Transverse colon (tissue), 4 donors: ENCODE data around the gene NTN3. TPM values are rescaled to one million over a fixed set of nuclear protein-coding genes. Genes with fewer than 3 reads are reported as not detected.

ENCODE experiments used
- DNase-seq: peaks from one replicate; pipeline ENCODE4 v3.0.0-alpha.2; 2019
- H3K27ac ChIP-seq, 4 donors: fragments of 200-600 bp; sonication (generic); 2 replicates each; pipeline ENCODE4 v1.5.1; 2016 to 2018; ENCODE audit warnings: inconsistent platforms in 4 of 4
- H3K27me3 ChIP-seq: fragments of 200-600 bp; sonication (generic); 2 replicates; pipeline ENCODE4 v1.5.1; 2017; ENCODE audit warnings: inconsistent platforms
- H3K36me3 ChIP-seq, 4 donors: fragments of 200-600 bp; sonication (generic); 2 replicates each; pipeline ENCODE4 v1.5.1; 2017 to 2019; ENCODE audit warnings: inconsistent platforms in 4 of 4
- H3K4me1 ChIP-seq, 4 donors: fragments of 200-600 bp; sonication (generic); 2 replicates each; pipeline ENCODE4 v1.5.1; 2017 to 2020; ENCODE audit warnings: inconsistent platforms in 4 of 4
- H3K4me3 ChIP-seq, 4 donors: fragments of 200-600 bp; sonication (generic); 1 replicate in 1 of 4; 2 replicates in 3 of 4; pipeline versions ENCODE4 v1.5.1 to v1.6.1; 2017 to 2019; ENCODE audit warnings: inconsistent platforms in 4 of 4
- H3K9me3 ChIP-seq, 2 donors: fragments of 200-600 bp; sonication (generic); 2 replicates each; pipeline ENCODE4 v1.5.1; 2017 to 2019; ENCODE audit warnings: inconsistent platforms in 2 of 2
- EP300 ChIP-seq: sonication (generic); formaldehyde crosslinking; IDR thresholded peaks from one replicate; pipeline ENCODE4 v1.6.1; 2017; ENCODE audit warnings: antibody characterized with exemption, low read depth
- POLR2A ChIP-seq: fragments of 450-650 bp; IDR thresholded peaks from one replicate; pipeline ENCODE4 v1.6.1; 2016; ENCODE audit warnings: antibody characterized with exemption, mild to moderate bottlenecking, moderate library complexity
- POLR2AphosphoS5 ChIP-seq, 3 donors: sonication (generic); formaldehyde crosslinking; IDR thresholded peaks; one replicate each; pipeline ENCODE4 v1.6.1; 2016; ENCODE audit warnings: antibody characterized with exemption in 3 of 3
- WGBS, 2 donors: methylation state at CpG; one replicate each; pipeline ENCODE4 v1.1.5; 2018; ENCODE audit warnings: low coverage in 1 of 2; 5-methylcytosine and 5-hydroxymethylcytosine counted together
- in situ Hi-C, 4 donors: fragments of 200-750 bp; cut with MboI; loops; one replicate each; pipeline versions ENCODE4 v1.15.0 to v1.15.1; 2017; ENCODE audit warnings: low sequenced_read_pairs in 3 of 4, low pct_ligation_motif_present in 1 of 4, low pct_unique_long_range_greater_than_20kb in 1 of 4
- intact Hi-C: fragments of 100-400 bp; cut with DNase I; formaldehyde crosslinking; loops from one replicate; pipeline ENCODE4 v1.15.1; 2023; ENCODE audit warnings: low total_unique reads
- total RNA-seq, 4 donors: library from RNA; depleted of rRNA; stranded (reverse); fragments of >200 nt; gene quantifications; one replicate each; pipeline ENCODE4 v1.1.0, GENCODE V29; 2016
- TF ChIP-seq, protein P1 (sequence below), 5 experiments: fragments of 200-600 bp in 3 of 5; fragments of 450-650 bp in 2 of 5; sonication (generic) in 3 of 5; IDR thresholded peaks; 1 replicate in 2 of 5; 2 replicates in 3 of 5; pipeline ENCODE4 v1.5.1; 2016 to 2017; ENCODE audit warnings: antibody characterized with exemption in 5 of 5, inconsistent platforms in 3 of 5, mild to moderate bottlenecking in 2 of 5, moderate library complexity in 1 of 5

The NTN3 gene
- total RNA-seq, 4 donors from 2014 or later, result not detected

DNA sequence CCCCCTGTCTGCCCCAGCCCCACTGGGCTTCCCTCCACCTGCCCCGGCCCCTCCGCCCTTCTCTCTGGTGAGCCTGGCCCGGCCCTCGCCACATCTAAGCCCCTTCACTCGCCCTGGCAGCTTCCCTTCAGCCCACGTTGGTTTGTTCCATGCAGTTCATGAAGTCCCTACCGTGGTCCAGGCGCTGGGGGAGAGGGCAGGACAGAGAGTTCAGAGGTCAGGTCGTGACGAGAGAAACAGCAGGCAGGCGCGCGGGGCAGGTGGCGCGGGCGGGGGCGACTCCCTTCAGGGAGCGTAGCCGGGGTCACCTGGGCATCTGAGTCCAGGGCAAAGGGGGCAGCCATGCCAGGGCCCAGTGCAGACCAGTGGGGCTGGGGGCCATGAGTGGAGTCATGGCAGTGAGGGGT lies 20.1 kb upstream of the NTN3 start:
- peaks cover 0 to 8% (median 0%) of the 10 kb centered on the region in 4 donors for H3K36me3 ChIP-seq

DNA sequence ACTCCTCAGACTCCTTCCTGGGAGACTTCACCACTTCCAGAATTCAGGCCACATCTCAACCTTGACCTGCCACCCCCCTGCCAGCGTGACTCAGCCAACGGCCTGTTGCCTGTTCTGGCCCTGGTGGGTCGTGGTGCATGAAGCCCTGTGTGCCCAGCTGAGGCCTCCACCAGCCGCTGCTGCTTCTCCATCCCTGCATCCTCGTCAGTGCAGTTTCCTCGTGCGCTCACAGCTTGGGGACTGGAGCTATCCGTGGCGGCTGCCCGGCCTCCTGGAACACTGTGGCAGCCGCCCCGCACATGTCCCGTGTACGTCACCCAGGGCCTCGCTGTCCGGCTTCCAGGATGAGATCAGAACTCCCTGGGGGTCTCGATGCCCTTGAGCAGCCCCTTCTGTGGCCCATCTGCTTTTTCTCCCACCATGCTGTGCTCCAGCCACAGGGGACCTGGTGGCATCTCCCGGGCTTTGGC lies 19.2 kb upstream of the NTN3 start:
- 95% methylated on average over 18 of the region's 18 CpGs; no CpG with 5 or more reads in 1 of the 2 donors for WGBS, 2 donors
- intact Hi-C loops, result no loop called here
- H3K9me3 ChIP-seq, result no peaks in the 10 kb centered on the region
- no peak overlapping the region for H3K4me3 ChIP-seq
- peaks cover 0 to 6% (median 0%) of the 10 kb centered on the region in 4 donors for H3K36me3 ChIP-seq
- no peak overlapping the region for H3K27ac ChIP-seq
- TF ChIP-seq POLR2AphosphoS5 (IDR thresholded peaks at IDR 0.05) (no peak), EP300 (no peak), POLR2A (no peak)
- TF ChIP-seq, protein P1, sequence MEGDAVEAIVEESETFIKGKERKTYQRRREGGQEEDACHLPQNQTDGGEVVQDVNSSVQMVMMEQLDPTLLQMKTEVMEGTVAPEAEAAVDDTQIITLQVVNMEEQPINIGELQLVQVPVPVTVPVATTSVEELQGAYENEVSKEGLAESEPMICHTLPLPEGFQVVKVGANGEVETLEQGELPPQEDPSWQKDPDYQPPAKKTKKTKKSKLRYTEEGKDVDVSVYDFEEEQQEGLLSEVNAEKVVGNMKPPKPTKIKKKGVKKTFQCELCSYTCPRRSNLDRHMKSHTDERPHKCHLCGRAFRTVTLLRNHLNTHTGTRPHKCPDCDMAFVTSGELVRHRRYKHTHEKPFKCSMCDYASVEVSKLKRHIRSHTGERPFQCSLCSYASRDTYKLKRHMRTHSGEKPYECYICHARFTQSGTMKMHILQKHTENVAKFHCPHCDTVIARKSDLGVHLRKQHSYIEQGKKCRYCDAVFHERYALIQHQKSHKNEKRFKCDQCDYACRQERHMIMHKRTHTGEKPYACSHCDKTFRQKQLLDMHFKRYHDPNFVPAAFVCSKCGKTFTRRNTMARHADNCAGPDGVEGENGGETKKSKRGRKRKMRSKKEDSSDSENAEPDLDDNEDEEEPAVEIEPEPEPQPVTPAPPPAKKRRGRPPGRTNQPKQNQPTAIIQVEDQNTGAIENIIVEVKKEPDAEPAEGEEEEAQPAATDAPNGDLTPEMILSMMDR (IDR thresholded peaks at IDR 0.05), result no peak
- no peaks in the 10 kb centered on the region for H3K4me1 ChIP-seq
- no peaks in the 10 kb centered on the region for H3K27me3 ChIP-seq
- no peak for DNase-seq
- in situ Hi-C loops, result no loop called here

More for the DNA sequence above, 20.1 kb upstream of the NTN3 start:
- in situ Hi-C loops, result no loop called here
- no peaks in the 10 kb centered on the region for H3K9me3 ChIP-seq
- no peak overlapping the region for H3K4me3 ChIP-seq
- intact Hi-C loops, result no loop called here
- 93 to 100% methylated on average over 3 to 19 of the region's 19 CpGs for WGBS, 2 donors
- H3K27ac ChIP-seq, result no peak overlapping the region
- no peaks in the 10 kb centered on the region for H3K27me3 ChIP-seq
- no peaks in the 10 kb centered on the region for H3K4me1 ChIP-seq
- TF ChIP-seq POLR2A (no peak), POLR2AphosphoS5 (IDR thresholded peaks at IDR 0.05) (no peak), EP300 (no peak)
- TF ChIP-seq, protein P1 (IDR thresholded peaks at IDR 0.05), result no peak
- no peak for DNase-seq

DNA sequence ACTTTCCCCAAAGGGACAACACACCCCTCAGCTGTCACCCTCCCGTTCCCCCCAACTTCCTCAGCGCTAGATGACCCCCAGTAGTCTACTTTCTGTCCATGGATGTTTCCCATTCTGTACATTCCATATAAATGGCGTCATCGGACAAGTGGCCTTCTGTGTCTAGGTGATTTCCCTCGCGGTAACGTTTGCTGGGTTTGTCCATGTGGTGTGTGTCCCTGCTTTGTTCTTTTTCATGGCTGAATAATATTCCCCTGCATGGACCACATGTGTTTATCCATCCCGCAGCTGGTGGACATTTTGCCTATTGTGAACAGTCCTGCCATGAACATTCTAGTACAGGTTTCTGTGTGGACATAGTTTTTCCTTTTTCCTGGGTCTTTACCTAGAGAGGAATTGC lies 18.4 kb upstream of the NTN3 start:
- Histone ChIP-seq H3K27me3 (no peaks in the 10 kb centered on the region), H3K36me3 (peaks cover 0 to 6% (median 0%) of the 10 kb centered on the region in 4 donors), H3K4me3 (no peak overlapping the region), H3K9me3 (no peaks in the 10 kb centered on the region), H3K4me1 (no peaks in the 10 kb centered on the region), H3K27ac (no peak overlapping the region)
- intact Hi-C loops, result no loop called here
- 98% methylated on average over 8 of the region's 8 CpGs for WGBS, 2 donors
- TF ChIP-seq POLR2A (no peak), EP300 (no peak), POLR2AphosphoS5 (IDR thresholded peaks at IDR 0.05) (no peak)
- TF ChIP-seq, protein P1 (IDR thresholded peaks at IDR 0.05), result no peak
- in situ Hi-C loops, result no loop called here
- no peak for DNase-seq

DNA sequence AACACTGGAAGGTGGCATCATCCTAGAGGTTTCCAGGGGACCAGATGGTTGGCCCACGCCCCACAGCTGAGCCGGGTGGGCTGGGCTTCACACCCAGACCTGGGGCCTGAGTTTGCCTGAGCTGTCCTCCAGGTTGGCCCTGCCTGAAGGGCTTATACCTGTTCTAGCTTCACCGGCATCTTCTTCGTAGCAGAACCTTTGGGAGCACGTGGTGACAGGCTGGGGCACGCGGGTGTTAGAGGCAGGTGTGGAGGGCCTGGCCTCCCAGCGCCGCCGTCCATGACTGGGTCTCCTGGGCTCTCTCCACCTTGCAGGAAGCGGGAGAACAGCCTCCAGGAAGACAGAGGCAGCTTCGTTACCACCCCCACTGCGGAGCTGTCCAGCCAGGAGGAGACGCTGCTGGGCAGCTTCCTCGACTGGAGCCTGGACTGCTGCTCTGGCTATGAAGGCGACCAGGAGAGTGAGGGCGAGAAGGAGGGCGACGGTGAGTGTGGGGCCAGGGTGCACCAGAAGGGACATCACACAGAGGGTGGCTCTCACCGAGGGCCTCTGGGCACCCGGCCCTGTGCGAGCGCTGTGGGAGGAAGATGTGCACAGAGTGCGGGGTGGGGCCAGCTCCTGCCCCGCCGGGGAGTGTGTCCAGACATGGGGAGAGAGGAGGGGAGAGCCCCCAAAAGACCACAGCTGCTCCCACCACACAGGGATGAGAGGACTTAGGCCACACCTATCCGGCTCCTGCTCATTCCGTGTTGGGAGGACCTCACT lies 15.8 kb upstream of the NTN3 start:
- Histone ChIP-seq H3K27me3 (no peaks in the 10 kb centered on the region), H3K36me3 (peaks cover 0 to 6% (median 0%) of the 10 kb centered on the region in 4 donors), H3K9me3 (no peaks in the 10 kb centered on the region), H3K4me3 (no peak overlapping the region), H3K4me1 (peaks cover 7 to 11% (median 10%) of the 10 kb centered on the region in 4 donors), H3K27ac (no peak overlapping the region)
- in situ Hi-C loops (no loop called here), intact Hi-C loops (no loop called here)
- DNase-seq, result no peak
- no peak for TF ChIP-seq POLR2A
- TF ChIP-seq EP300, result no peak
- TF ChIP-seq, protein P1 (IDR thresholded peaks at IDR 0.05), result no peak
- no peak for TF ChIP-seq POLR2AphosphoS5 (IDR thresholded peaks at IDR 0.05)
- 91 to 97% methylated on average over 5 to 28 of the region's 28 CpGs for WGBS, 2 donors
